ENCODE data around the gene TBPL1.

TBPL1 gene

DNA sequence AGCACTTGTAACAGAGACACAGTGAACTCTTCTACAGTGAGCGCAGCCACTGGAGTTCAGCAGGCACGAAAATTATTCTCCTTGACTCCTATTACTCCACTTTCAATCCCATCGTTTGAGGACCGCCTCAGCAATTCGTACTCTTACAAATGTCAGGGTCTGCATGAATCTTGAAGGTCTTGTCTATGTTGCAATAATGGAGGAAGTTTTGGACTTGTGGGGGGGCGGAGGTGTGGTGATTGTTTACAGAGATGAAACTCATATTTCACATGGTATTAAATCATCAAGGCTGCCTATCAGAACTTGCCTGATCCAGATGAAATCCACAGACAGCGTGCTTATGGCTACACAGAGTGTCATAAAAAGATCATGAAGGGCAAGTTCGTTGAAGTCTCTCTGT, 57.4 kb downstream of the TBPL1 start:
- no peak for DNase-seq (ENCODE audit: extremely low read depth, low read depth)
- TF ChIP-seq, protein P1, sequence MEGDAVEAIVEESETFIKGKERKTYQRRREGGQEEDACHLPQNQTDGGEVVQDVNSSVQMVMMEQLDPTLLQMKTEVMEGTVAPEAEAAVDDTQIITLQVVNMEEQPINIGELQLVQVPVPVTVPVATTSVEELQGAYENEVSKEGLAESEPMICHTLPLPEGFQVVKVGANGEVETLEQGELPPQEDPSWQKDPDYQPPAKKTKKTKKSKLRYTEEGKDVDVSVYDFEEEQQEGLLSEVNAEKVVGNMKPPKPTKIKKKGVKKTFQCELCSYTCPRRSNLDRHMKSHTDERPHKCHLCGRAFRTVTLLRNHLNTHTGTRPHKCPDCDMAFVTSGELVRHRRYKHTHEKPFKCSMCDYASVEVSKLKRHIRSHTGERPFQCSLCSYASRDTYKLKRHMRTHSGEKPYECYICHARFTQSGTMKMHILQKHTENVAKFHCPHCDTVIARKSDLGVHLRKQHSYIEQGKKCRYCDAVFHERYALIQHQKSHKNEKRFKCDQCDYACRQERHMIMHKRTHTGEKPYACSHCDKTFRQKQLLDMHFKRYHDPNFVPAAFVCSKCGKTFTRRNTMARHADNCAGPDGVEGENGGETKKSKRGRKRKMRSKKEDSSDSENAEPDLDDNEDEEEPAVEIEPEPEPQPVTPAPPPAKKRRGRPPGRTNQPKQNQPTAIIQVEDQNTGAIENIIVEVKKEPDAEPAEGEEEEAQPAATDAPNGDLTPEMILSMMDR (IDR thresholded peaks at IDR 0.05; ENCODE audit: low read depth, low read length): no peak

DNA sequence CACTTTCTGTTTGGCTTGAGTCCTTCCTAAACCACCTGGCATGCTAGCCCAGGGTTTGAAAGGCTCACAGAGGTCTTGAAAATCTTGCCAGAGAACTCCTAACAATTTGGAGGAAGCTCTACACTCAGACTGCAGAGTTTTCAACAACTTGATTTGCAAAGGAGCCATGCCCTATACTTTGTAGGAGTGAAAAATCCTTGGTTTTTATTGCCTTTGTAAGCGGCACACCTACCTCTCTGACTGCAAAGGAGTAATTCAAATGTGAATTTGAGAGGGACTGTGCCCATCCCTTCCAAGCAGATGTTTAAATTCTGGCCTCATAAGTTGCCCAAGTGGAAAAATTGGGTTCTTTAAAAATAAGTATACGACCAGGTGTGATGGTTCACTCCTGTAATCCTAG, 58.0 kb downstream of the TBPL1 start:
- DNase-seq (ENCODE audit: extremely low read depth, low read depth): no peak
- TF ChIP-seq, protein P1 (IDR thresholded peaks at IDR 0.05; ENCODE audit: low read depth, low read length): no peak

DNA sequence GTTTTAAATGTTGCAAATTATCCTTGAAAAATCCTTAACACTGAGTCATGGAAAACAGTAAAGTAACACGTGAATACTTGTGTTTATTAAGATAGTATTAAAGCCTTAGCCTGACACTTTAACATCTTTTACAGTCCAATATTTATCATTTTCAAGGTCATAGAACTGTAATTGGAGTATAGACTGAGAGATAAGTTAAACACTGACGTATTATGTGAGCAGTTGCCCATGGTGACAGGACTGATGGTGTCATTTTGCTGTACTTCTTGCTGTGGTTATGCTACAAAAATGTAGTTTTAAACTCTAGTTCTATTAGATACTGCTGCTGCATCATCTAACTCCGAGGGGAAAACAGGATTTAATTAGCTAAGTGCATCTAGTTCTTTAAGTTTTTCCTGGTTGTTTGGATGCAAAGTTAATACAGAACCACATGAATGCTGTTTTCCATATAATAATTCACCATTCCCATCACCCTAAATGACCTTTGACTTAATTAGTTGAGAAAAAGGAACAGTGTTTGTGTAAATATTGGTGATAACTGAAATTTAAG, 61.6 kb downstream of the TBPL1 start:
- TF ChIP-seq, protein P1 (IDR thresholded peaks at IDR 0.05; ENCODE audit: low read depth, low read length): no peak
- DNase-seq (ENCODE audit: extremely low read depth, low read depth): no peak

DNA sequence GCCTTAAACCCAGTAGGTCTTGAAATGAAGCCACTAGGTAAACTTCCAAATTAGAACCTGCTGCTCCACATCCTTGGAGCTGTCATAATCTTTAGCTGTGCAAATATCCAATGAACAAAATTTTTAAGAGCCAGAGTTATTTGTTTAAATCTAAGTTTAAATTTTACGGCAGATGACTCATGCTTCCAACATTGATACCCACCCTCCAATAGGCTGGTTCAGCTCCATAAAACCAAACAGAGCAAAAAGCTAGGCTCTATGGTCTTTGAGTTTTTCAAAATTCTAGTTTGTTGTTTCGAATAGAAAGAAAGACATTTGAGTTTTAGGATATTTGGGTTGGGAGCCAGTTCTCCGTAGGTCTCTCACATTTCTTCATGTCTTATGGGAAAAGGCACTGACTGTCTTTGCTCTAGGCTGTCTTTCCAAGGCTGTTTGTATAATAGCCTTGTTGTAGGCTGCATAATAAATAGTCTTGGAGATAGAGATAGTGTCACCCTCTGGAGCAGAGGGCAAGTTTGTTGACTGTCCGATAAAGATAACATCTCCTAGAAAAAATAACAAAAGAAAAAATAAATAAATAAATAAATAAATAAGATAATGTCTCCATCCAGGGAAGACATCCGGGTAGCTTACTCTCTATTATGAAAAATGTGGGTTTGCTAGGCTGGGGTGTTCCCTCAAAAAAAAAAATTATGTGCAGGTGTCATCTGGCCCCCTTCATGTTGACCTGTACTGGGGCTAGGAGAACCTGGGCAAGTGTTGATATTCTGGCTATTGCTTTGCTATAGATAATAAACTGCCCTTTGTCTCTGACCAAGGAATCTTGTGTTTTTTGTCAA, 62.9 kb downstream of the TBPL1 start:
- TF ChIP-seq, protein P1 (IDR thresholded peaks at IDR 0.05; ENCODE audit: low read depth, low read length): no peak
- DNase-seq (ENCODE audit: extremely low read depth, low read depth): no peak

DNA sequence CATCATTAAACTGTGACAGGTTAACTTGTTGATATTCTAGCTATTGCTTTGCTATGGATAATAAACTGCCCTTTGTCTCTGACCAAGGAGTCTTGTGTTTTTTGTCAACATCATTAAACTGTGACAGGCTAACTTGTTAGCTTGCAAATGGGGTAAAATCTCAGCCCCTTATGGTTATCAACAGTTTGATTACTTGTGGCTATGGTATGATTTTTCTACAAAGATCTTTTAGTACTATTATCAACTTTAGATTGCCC, 63.5 kb downstream of the TBPL1 start:
- TF ChIP-seq, protein P1 (IDR thresholded peaks at IDR 0.05; ENCODE audit: low read depth, low read length): no peak
- no peak for DNase-seq (ENCODE audit: extremely low read depth, low read depth)

DNA sequence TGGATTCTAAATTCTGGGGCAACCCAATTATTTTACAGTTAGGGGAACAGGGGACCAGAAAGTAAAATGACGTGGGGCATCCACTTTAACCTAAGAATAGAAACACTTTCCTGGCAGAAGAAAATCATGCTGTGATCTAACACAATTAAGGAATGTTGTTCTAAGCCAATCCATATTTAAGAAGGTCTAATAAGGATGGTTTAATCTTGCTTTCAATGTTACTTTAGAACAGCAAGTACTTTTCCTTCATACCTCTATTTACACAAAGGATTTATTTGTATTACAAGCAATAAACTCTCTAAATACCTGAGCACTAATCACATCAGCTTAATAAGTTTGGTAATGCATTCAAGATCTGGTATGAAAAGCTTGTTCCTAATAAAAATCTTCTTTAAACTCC, 67.0 kb downstream of the TBPL1 start:
- DNase-seq (ENCODE audit: extremely low read depth, low read depth): no peak

DNA sequence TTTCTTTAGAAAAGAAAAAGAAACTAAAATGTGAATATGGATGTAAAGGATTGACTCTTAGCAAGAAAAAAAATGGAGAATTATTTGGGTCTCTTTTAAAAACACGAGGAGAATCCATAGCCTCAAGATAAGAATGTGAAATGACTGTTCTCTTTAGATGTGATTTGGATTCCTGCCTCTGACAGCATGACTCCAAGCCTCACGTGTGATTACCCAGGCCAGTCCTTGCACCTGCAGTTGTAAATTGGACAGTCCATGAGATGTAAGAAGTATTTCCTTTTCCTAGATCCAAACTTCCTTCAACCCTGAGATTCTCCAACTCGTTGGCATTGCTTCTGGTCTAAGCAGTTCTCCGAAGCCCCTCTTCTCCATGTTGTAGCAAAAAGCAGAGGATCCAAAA, 67.5 kb downstream of the TBPL1 start:
- no peak for DNase-seq (ENCODE audit: extremely low read depth, low read depth)
- TF ChIP-seq, protein P1 (IDR thresholded peaks at IDR 0.05; ENCODE audit: low read depth, low read length): no peak

More for the DNA sequence above, 67.0 kb downstream of the TBPL1 start:
- TF ChIP-seq, protein P1 (IDR thresholded peaks at IDR 0.05; ENCODE audit: low read depth, low read length): no peak

Measured in AG09319 (cell line).